ENCODE measurements around the gene CACNA1C. TPM values are rescaled to one million over a fixed set of nuclear protein-coding genes. Genes with fewer than 3 reads are reported as not detected.
A peak's percentile ranks its signal among the peaks of the same experiment; 100 is the strongest.

Gene CACNA1C
- total and polyA plus RNA-seq, 2 donors from 2014 or later = 1.6 to 17.4 TPM

GRCh38 chr12:2666411-2666810 is 613.6 kb downstream of the CACNA1C start:
- H3K9ac ChIP-seq (ENCODE audit: low read length in 3 of 3) = no peak overlapping the region
- H3K27ac ChIP-seq (ENCODE audit: low read depth in 2 of 2, low read length in 2 of 2) = no peak overlapping the region
- DNase-seq = no peak
- TF ChIP-seq CTCF (IDR thresholded peaks at IDR 0.05; ENCODE audit: borderline replicate concordance, extremely low read depth, insufficient read depth) = no peak
- no peak for FAIRE-seq
- H3K4me3 ChIP-seq (ENCODE audit: low read length in 3 of 3) = no peak overlapping the region
- intact Hi-C loops (cut with DNase I) = no loop called here
- H3K36me3 ChIP-seq (ENCODE audit: control insufficient read depth in 2 of 3, insufficient read depth in 3 of 3, low read length in 3 of 3) = peaks cover 0 to 3% (median 0%) of the 10 kb centered on the region in 3 donors
- no peaks in the 10 kb centered on the region for H3K9me3 ChIP-seq (ENCODE audit: control insufficient read depth in 2 of 3, insufficient read depth in 1 of 3, low read length in 3 of 3)
- H3K27me3 ChIP-seq (ENCODE audit: control insufficient read depth, insufficient read depth, low read length) = no peaks in the 10 kb centered on the region
- H3K4me1 ChIP-seq (ENCODE audit: control insufficient read depth in 2 of 3, insufficient read depth in 2 of 3, low read depth in 1 of 3, low read length in 3 of 3) = no peaks in the 10 kb centered on the region

- H3K4me1 ChIP-seq (ENCODE audit: control insufficient read depth in 2 of 3, insufficient read depth in 2 of 3, low read depth in 1 of 3, low read length in 3 of 3) = no peaks in the 10 kb centered on the region
- H3K27me3 ChIP-seq (ENCODE audit: control insufficient read depth, insufficient read depth, low read length) = no peaks in the 10 kb centered on the region
- H3K9me3 ChIP-seq (ENCODE audit: control insufficient read depth in 2 of 3, insufficient read depth in 1 of 3, low read length in 3 of 3) = no peaks in the 10 kb centered on the region
- intact Hi-C loops (cut with DNase I) = no loop called here
- H3K36me3 ChIP-seq (ENCODE audit: control insufficient read depth in 2 of 3, insufficient read depth in 3 of 3, low read length in 3 of 3) = peaks cover 0 to 3% (median 0%) of the 10 kb centered on the region in 3 donors
- FAIRE-seq (no peak), DNase-seq (no peak)
- no peak for TF ChIP-seq CTCF (IDR thresholded peaks at IDR 0.05; ENCODE audit: borderline replicate concordance, extremely low read depth, insufficient read depth)
- H3K4me3 ChIP-seq (ENCODE audit: low read length in 3 of 3) = no peak overlapping the region
- no peak overlapping the region for H3K27ac ChIP-seq (ENCODE audit: low read depth in 2 of 2, low read length in 2 of 2)
- H3K9ac ChIP-seq (ENCODE audit: low read length in 3 of 3) = no peak overlapping the region
Measured at GRCh38 chr12:2666846-2667245, 614.1 kb downstream of the CACNA1C start.

GRCh38 chr12:2667716-2668440 is 615.1 kb downstream of the CACNA1C start:
- intact Hi-C loops (cut with DNase I) = no loop called here
- Histone ChIP-seq H3K9me3 (ENCODE audit: control insufficient read depth in 2 of 3, insufficient read depth in 1 of 3, low read length in 3 of 3) (no peaks in the 10 kb centered on the region), H3K9ac (ENCODE audit: low read length in 3 of 3) (no peak overlapping the region), H3K36me3 (ENCODE audit: control insufficient read depth in 2 of 3, insufficient read depth in 3 of 3, low read length in 3 of 3) (peaks cover 0 to 3% (median 0%) of the 10 kb centered on the region in 3 donors), H3K4me3 (ENCODE audit: low read length in 3 of 3) (no peak overlapping the region), H3K27me3 (ENCODE audit: control insufficient read depth, insufficient read depth, low read length) (no peaks in the 10 kb centered on the region), H3K4me1 (ENCODE audit: control insufficient read depth in 2 of 3, insufficient read depth in 2 of 3, low read depth in 1 of 3, low read length in 3 of 3) (no peaks in the 10 kb centered on the region), H3K27ac (ENCODE audit: low read depth in 2 of 2, low read length in 2 of 2) (no peak overlapping the region)
- FAIRE-seq (no peak), DNase-seq (peak in 1 of 5 donors; percentile 45)
- no peak for TF ChIP-seq CTCF (IDR thresholded peaks at IDR 0.05; ENCODE audit: borderline replicate concordance, extremely low read depth, insufficient read depth)
